Hepatocyte (in vitro differentiated cells): ENCODE data around the gene PDE1C. TPM values are rescaled to one million over a fixed set of nuclear protein-coding genes. Genes with fewer than 3 reads are reported as not detected.

Experiments used
- DNase-seq: peaks from one replicate; pipeline ENCODE4 v3.0.0-alpha.2; 2016; ENCODE audit warnings: low spot score
- H2AFZ ChIP-seq: fragments of 200-600 bp; sonication (generic); 2 replicates; pipeline ENCODE4 v1.6.0; 2016; ENCODE audit warnings: antibody characterized with exemption, mild to moderate bottlenecking
- H3K27ac ChIP-seq: fragments of 200-600 bp; sonication (generic); 2 replicates; pipeline ENCODE4 v1.5.1; 2016; ENCODE audit warnings: mild to moderate bottlenecking
- H3K27me3 ChIP-seq: fragments of 200-600 bp; sonication (generic); 2 replicates; pipeline ENCODE4 v1.6.1; 2016
- H3K36me3 ChIP-seq: fragments of 200-600 bp; sonication (generic); replicated peaks from 2 replicates; pipeline ENCODE4 v1.5.1; 2016; ENCODE audit warnings: low read depth; ENCODE audit not compliant: insufficient read depth
- H3K4me1 ChIP-seq: fragments of 200-600 bp; sonication (generic); 2 replicates; pipeline ENCODE4 v1.5.1; 2016; ENCODE audit warnings: mild to moderate bottlenecking, moderate library complexity; ENCODE audit not compliant: insufficient read depth
- H3K4me2 ChIP-seq: fragments of 200-600 bp; sonication (generic); 2 replicates; pipeline ENCODE4 v1.6.0; 2016
- H3K4me3 ChIP-seq: fragments of 200-600 bp; sonication (generic); 2 replicates; pipeline ENCODE4 v1.5.1; 2016; ENCODE audit warnings: mild to moderate bottlenecking
- H3K79me2 ChIP-seq: fragments of 200-600 bp; sonication (generic); 2 replicates; pipeline ENCODE4 v1.6.0; 2017; ENCODE audit warnings: mild to moderate bottlenecking
- H3K9me2 ChIP-seq: fragments of 200-600 bp; sonication (generic); replicated peaks from 2 replicates; pipeline ENCODE4 v1.6.0; 2017; ENCODE audit warnings: mild to moderate bottlenecking; ENCODE audit not compliant: insufficient read depth
- H3K9me3 ChIP-seq: fragments of 200-600 bp; sonication (generic); 2 replicates; pipeline ENCODE4 v1.5.1; 2016; ENCODE audit warnings: low read depth, mild to moderate bottlenecking
- H4K20me1 ChIP-seq: fragments of 200-600 bp; sonication (generic); 2 replicates; pipeline ENCODE4 v1.6.0; 2016; ENCODE audit warnings: mild to moderate bottlenecking; ENCODE audit not compliant: insufficient read depth, poor library complexity, severe bottlenecking
- CTCF ChIP-seq: fragments of 200-600 bp; sonication (generic); IDR thresholded peaks from 2 replicates; pipeline ENCODE4 v1.5.1; 2016; ENCODE audit warnings: antibody characterized with exemption, mild to moderate bottlenecking; ENCODE audit not compliant: poor library complexity
- EZH2 ChIP-seq: fragments of 200-600 bp; sonication (generic); IDR thresholded peaks from 2 replicates; pipeline ENCODE4 v1.6.1; 2016; ENCODE audit warnings: antibody characterized with exemption, mild to moderate bottlenecking, borderline replicate concordance
- EZH2phosphoT487 ChIP-seq: fragments of 200-600 bp; sonication (generic); IDR thresholded peaks from one replicate; pipeline ENCODE4 v1.6.1; 2018; ENCODE audit warnings: antibody characterized with exemption, mild to moderate bottlenecking, low read depth, moderate library complexity; ENCODE audit not compliant: unreplicated experiment, severe bottlenecking
- WGBS: methylation state at CpG from one replicate; pipeline ENCODE4 v1.1.6; 2016; ENCODE audit warnings: low lambda C conversion rate; ENCODE audit errors: missing lambda C conversion rate; 5-methylcytosine and 5-hydroxymethylcytosine counted together
- polyA plus RNA-seq: library from polyadenylated mRNA; unstranded; fragments of >200 nt; fragmentation: Nextera tagmentation; extraction: Ambion mirVana; gene quantifications from 2 replicates; pipeline ENCODE4 v1.2.1, GENCODE V29; 2016
- total RNA-seq: library from RNA; depleted of rRNA; stranded (reverse); fragments of >200 nt; gene quantifications from 2 replicates; pipeline ENCODE4 v1.2.3, GENCODE V29; 2014

Gene PDE1C
- total RNA-seq (3.3 and 5.0 TPM in 2 replicates), polyA plus RNA-seq (1.8 and 2.7 TPM in 2 replicates)

- peaks cover 98% of the 10 kb centered on the region for H3K27me3 ChIP-seq
- H3K27ac ChIP-seq, result no peak within 1 kb of the TSS
- WGBS, result 1% methylated on average over 78 of the region's 88 CpGs
- peak; percentile 21 for DNase-seq
- H3K36me3 ChIP-seq, result no peaks in the 10 kb centered on the region
- no peaks in the 10 kb centered on the region for H3K79me2 ChIP-seq
- no peaks in the 10 kb centered on the region for H3K9me2 ChIP-seq
- H4K20me1 ChIP-seq, result no peaks in the 10 kb centered on the region
- H3K4me1 ChIP-seq, result no peaks in the 10 kb centered on the region
- H2AFZ ChIP-seq, result peak within 1 kb of the TSS; percentile 73
- H3K4me3 ChIP-seq, result peak within 1 kb of the TSS; percentile 75
- peak within 1 kb of the TSS; percentile 98 for H3K4me2 ChIP-seq
- TF ChIP-seq EZH2phosphoT487 (no peak), EZH2 (peak; percentile 87), CTCF (no peak)
- H3K9me3 ChIP-seq, result no peaks in the 10 kb centered on the region
Observed at GRCh38 chr7:32070406-32071360, at the start of gene PDE1C. Gene PDE1C (minus strand): TSS chr7:32070407.

GRCh38 chr7:32119790-32120196, 49.6 kb upstream of the PDE1C start:
- no peak for TF ChIP-seq EZH2phosphoT487
- no peak for TF ChIP-seq EZH2
- TF ChIP-seq CTCF, result no peak
- Histone ChIP-seq H3K27me3 (no peaks in the 10 kb centered on the region), H3K4me3 (no peak overlapping the region), H3K27ac (no peak overlapping the region), H2AFZ (no peak overlapping the region), H3K36me3 (no peaks in the 10 kb centered on the region), H3K9me2 (no peaks in the 10 kb centered on the region), H3K79me2 (no peaks in the 10 kb centered on the region), H3K9me3 (no peaks in the 10 kb centered on the region), H3K4me2 (no peak overlapping the region), H3K4me1 (no peaks in the 10 kb centered on the region), H4K20me1 (no peaks in the 10 kb centered on the region)
- 68% methylated on average over 8 of the region's 8 CpGs for WGBS
- DNase-seq, result no peak

- H3K4me2 ChIP-seq, result no peak overlapping the region
- H3K27ac ChIP-seq, result no peak overlapping the region
- H3K79me2 ChIP-seq, result no peaks in the 10 kb centered on the region
- H3K4me1 ChIP-seq, result no peaks in the 10 kb centered on the region
- no peaks in the 10 kb centered on the region for H3K9me2 ChIP-seq
- 44% methylated on average over 2 of the region's 2 CpGs for WGBS
- DNase-seq, result no peak
- TF ChIP-seq EZH2, result no peak
- TF ChIP-seq CTCF, result no peak
- no peak for TF ChIP-seq EZH2phosphoT487
- no peaks in the 10 kb centered on the region for H4K20me1 ChIP-seq
- no peaks in the 10 kb centered on the region for H3K36me3 ChIP-seq
- H3K4me3 ChIP-seq, result no peak overlapping the region
- no peaks in the 10 kb centered on the region for H3K27me3 ChIP-seq
- H2AFZ ChIP-seq, result no peak overlapping the region
- H3K9me3 ChIP-seq, result no peaks in the 10 kb centered on the region
Observed at GRCh38 chr7:32117837-32118236, 47.6 kb upstream of the PDE1C start.
